Lower leg skin (tissue), 3 donors: ENCODE data around the gene ZNF263.

Experiments used
- CTCF ChIP-seq, 3 donors: fragments of 450-650 bp; IDR thresholded peaks; one replicate each; pipeline ENCODE4 v1.5.1; 2016; ENCODE audit warnings: antibody characterized with exemption in 3 of 3, mild to moderate bottlenecking in 3 of 3, moderate library complexity in 2 of 3
- POLR2A ChIP-seq, 2 donors: fragments of 450-650 bp; IDR thresholded peaks; one replicate each; pipeline ENCODE4 v1.6.1; 2016 to 2017; ENCODE audit warnings: antibody characterized with exemption in 2 of 2, mild to moderate bottlenecking in 1 of 2, moderate library complexity in 1 of 2

- TF ChIP-seq CTCF (IDR thresholded peaks at IDR 0.05) (no peak), POLR2A (IDR thresholded peaks at IDR 0.05) (no peak)
Measured at GRCh38 chr16:3256146-3256865, 27.0 kb upstream of the ZNF263 start, which contains the start of gene MEFV.
